NCI-H2107 treated with DMSO at 0.1 percent for 48 hours (cell line): ENCODE data around the gene TGIF2.
"Not testable (repeated sequence)": the region's sequence is repeated elsewhere in the genome, so short reads cannot be mapped to it uniquely, and the experiment has no call there.

ENCODE experiments used
- DNase-seq: peaks from one replicate; lab custom pipeline; 2025; ENCODE audit not compliant: unreplicated experiment; lab: John Stamatoyannopoulos, UW

The TGIF2 gene

GRCh38 chr20:36576081-36576445 lies 2.7 kb downstream of the TGIF2 start:
- DNase-seq = no peak

- no peak for DNase-seq
Measured at GRCh38 chr20:36578356-36579041, 5.1 kb downstream of the TGIF2 start.

GRCh38 chr20:36579996-36580545 lies 6.7 kb downstream of the TGIF2 start:
- DNase-seq = no peak

GRCh38 chr20:36582322-36582721 lies 8.9 kb downstream of the TGIF2 start:
- no peak for DNase-seq

- no peak for DNase-seq
Measured at GRCh38 chr20:36582821-36583220, 9.4 kb downstream of the TGIF2 start.

- DNase-seq = no peak
Measured at GRCh38 chr20:36584018-36584481, 10.7 kb downstream of the TGIF2 start.

GRCh38 chr20:36585410-36586125 lies 12.2 kb downstream of the TGIF2 start:
- DNase-seq = peak; percentile 60

GRCh38 chr20:36587388-36588070 lies 14.1 kb downstream of the TGIF2 start:
- DNase-seq = no peak

GRCh38 chr20:36591281-36591680 lies 17.9 kb downstream of the TGIF2 start:
- no peak for DNase-seq

GRCh38 chr20:36591854-36592641 lies 18.7 kb downstream of the TGIF2 start:
- no peak for DNase-seq

- no peak for DNase-seq
Measured at GRCh38 chr20:36593347-36593929, 20.0 kb downstream of the TGIF2 start.

GRCh38 chr20:36599912-36600345 lies 26.5 kb downstream of the TGIF2 start:
- DNase-seq = no peak

- DNase-seq = no peak
Measured at GRCh38 chr20:36601540-36601939, 28.1 kb downstream of the TGIF2 start.

GRCh38 chr20:36604952-36605398 lies 31.6 kb downstream of the TGIF2 start:
- DNase-seq = no peak

- peak; percentile 87 for DNase-seq
Measured at GRCh38 chr20:36605399-36606157, 32.2 kb downstream of the TGIF2 start, which contains the start of gene RAB5IF. RAB5IF (plus strand) TSS chr20:36605779; CDS start chr20:36605952, 173 bp downstream.

- DNase-seq = no peak
Measured at GRCh38 chr20:36606158-36607066, 33.0 kb downstream of the TGIF2 start.

- no peak for DNase-seq
Measured at GRCh38 chr20:36607586-36608387, 34.4 kb downstream of the TGIF2 start.

- not testable (repeated sequence) for DNase-seq
Measured at GRCh38 chr20:36608388-36608728, 35.0 kb downstream of the TGIF2 start.
